GM12878 (cell line): ENCODE data around the gene BCAS3.

Source experiments
- CHD2 ChIP-seq: IDR thresholded peaks from 2 replicates; pipeline ENCODE4 v1.6.1; 2011; ENCODE audit warnings: low read depth, low read length, improper control_type of control experiment, borderline replicate concordance
- ELK1 ChIP-seq: IDR thresholded peaks from 2 replicates; pipeline ENCODE4 v1.6.1; 2012; ENCODE audit warnings: low read depth, low read length, improper control_type of control experiment

GRCh38 chr17:61199431-61200338 is 522.0 kb downstream of the BCAS3 start:
- TF ChIP-seq ELK1 = no peak
- TF ChIP-seq CHD2 = no peak
